GM18505 (cell line): Measurements from ENCODE around the gene PYGO2.
A peak's percentile ranks its signal among the peaks of the same experiment; 100 is the strongest.

Experiments used
- ATAC-seq: cut with Tn5 transposase; IDR thresholded peaks from one replicate; pipeline ENCODE4 v1.9.1; 2021; ENCODE audit not compliant: unreplicated experiment
- POLR2A ChIP-seq: IDR thresholded peaks from 4 replicates; pipeline ENCODE4 v1.6.1; 2011; ENCODE audit warnings: borderline replicate concordance; ENCODE audit not compliant: insufficient read depth, insufficient read length; ENCODE audit errors: extremely low read depth

PYGO2 gene

DNA sequence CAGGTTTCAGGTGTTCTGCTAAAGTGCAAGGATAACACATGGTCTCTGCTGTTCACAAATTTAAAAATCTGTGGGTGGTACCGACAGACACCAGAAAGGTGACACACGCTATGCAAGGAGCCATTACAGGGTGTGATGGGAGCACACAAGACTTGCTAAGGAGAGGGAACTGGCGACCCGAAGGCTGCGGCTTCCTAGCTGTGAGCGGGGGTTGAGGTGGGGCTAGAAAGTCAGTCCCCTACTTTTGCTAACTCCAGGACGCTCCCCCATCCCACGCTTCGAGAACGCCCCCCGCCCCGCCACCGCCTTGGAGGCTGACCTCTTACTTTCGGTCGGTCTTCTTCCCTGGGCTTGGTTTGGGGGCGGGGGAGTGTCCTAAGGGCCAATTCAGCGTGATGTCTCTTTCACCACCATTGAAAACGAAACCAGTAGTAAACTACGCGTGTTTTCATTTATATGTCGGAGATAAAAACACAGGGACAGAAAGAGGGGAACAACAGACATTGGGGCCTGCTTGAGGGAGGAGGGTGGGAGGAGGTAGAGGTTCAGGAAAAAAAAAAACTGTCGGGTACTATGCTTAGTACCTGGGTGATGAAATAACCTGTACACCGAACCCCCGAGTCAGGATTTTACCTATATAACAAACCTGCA lies 14.0 kb upstream of the PYGO2 start:
- ATAC-seq = no peak
- no peak for TF ChIP-seq POLR2A

DNA sequence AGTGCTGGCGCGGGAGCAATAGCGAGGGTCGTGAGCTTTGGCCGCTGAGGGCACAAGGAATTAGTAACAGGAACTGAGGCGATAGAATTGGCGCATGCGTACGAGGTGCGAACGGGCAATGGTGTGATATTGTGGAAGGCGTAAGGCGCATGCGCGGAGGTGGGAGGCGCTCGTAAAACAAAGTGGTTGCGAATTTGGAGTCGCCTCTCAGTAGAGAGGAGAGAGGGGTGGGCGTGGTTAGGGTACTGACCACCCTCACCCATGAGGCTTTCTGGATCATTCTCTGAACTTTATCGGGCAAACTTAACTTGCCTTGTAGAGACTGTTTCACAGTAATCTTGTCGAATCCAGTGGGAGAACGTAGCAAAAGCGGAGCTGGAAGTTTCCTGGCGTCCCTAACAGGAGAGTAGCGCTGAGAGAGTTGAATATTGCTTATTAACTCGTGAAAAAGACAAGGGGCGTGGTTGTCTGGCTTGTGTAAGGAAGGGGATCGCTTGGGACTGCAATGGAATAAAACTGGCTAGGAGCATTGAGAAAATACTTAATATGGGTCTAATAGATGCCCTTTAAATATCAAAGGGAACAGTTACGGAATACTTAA lies 13.3 kb upstream of the PYGO2 start:
- peak; percentile 46 for TF ChIP-seq POLR2A

DNA sequence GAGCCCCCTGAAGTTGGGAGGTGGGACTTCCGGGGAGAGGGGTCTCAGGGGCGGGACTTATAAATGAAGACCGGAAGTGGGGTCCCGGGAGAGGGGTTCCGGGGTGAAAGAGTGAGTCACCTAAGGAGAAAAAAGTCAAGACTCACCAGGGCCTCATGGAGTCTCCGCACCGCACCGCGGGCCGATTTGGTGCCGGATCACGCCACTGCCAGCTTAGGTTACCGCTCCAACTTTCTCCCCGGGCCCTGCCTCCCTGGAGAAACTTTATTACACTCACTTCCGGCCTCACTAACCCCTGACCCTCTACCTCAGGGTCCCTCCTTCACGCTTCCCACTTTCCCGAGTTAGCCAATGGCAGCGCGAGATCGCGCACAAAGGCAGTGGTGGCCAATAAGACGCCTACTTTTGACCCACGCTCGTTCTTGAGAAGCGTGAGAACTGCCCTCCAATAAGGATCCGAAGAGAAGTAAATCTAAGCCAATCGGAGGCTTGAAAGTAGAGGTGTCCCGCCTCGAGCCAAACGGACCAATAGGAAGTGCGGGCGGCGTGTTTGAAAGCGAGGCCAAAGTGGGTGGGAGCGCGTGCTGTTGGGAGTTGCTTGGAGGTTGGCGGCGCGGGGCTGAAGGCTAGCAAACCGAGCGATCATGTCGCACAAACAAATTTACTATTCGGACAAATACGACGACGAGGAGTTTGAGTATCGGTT lies 12.7 kb upstream of the PYGO2 start, which contains the start of gene CKS1B:
CKS1B (plus strand) TSS at position 580 of the 706 bp plus-strand sequence; CDS start at position 645, 65 bp downstream.
- TF ChIP-seq POLR2A = peak; percentile 68
- peak; percentile 70 for ATAC-seq

More for the DNA sequence above, 13.3 kb upstream of the PYGO2 start:
- peak; percentile 48 for ATAC-seq

DNA sequence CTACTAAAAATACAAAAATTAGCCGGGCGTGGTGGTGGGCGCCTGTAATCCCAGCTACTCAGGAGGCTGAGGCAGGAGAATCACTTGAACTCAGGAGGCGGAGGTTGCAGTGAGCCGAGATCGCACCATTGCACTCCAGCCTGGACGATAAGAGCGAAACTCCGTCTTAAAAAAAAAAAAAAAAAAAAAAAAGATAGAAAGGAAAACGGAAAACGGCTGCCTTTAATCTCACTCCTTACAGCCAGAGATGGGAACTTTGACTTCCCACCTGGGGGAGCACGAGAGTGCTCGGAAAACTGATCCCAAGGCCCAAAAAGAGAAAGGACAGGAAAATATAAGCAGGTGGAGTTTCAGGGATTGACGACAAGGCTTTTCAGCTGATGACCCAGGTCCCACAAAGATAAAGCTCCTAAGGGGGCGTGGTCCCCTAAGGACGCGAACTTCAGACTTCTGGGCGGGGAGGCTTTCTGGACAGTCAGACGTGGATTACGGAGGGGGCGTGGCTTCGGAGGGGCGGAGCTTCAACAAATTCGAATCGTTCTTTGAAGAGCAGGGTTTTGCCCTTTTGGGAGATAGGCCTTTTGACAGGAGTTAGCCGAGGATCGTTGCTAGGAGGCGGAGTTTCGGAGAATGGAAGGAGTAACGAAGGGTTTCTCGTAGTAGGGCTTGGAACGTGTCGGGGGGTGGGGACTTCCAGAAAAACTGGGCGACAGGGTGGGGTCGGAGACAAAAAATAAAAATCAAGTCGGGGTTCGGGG lies 11.9 kb upstream of the PYGO2 start:
- ATAC-seq = no peak
- peak; percentile 43 for TF ChIP-seq POLR2A

DNA sequence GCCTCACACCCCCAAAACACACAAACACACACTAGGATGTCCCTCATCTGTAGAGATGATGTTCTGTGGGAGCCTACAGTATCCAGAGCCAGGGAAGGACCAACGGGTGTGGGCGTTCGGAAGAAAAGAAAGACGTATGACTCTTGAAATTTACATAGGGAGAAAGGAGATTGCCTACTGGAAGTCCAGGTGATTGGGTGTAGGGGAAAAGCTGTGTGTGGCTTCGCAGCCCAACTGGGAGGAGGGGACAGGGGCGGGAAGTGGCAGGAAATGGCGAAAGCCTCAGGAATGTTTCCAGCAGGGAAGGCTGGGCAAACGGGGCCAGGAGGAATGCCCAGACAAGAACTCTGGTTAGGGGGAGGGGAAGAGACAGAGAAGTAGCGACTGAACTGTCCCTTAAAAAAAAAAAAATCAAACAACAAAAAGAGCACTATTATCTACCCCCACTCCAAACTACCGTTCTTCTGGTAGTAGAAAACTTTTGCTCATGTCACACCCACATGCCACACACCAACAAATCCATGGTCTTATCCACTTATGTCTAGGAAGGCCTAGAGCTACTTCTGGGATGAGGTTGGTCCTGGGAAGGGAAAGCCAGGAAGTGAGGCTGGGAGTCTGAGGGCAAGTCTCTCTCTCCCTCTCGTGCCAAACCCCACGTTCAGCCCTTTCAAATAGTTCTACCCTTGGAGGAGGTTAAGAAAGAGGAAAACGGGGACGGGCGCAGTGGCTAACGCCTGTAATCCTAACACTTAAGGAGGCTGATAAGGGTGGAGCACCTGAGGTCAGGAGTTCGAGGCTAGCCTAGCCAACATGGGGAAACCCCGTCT lies 11.1 kb upstream of the PYGO2 start:
- TF ChIP-seq POLR2A = no peak
- ATAC-seq = no peak

DNA sequence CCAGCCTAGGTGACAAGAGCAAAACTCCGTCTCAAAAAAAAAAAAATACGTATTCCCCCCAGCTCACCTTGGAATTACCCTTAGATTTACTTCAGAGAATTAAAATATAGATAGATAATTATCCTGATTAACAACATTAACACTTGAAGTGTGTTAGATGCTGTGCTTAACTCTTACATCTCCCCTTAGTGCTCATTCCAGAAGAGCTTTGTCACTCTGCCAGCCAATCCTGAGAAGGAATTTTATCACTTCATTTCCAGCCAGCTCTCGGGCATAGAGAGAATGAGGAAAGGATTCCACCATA lies 10.6 kb upstream of the PYGO2 start:
- TF ChIP-seq POLR2A = no peak
- ATAC-seq = no peak

DNA sequence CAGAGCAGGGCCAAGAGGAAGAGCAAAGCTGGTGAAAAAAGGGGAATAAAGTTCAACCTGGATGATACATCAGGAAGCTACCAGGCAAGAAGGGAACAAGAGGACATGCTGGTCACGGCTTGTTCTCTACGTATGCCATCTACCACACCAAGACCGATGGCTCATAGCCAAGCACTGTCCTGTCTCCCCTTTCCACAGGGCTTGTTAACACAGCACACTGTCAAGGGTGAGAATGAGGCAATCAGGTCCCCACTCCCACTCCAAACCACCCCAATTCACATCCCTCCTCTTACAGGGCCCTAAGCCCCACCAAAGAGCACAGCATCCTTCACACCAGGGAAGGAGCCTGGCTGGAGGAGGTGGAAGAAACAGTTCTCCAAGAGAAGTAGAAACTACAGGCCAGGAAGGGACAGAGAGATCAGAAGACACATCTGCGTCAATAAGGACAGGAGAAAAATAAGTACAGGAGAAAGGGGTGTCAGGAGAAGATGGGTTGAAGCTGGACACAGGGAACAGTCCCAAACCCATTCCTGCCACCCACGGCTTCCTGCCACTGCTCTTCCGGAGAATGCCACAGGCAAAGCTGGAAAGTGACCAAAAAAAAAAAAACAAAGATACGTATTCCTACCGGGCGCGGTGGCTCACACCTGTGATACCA lies 9.9 kb upstream of the PYGO2 start:
- TF ChIP-seq POLR2A = no peak
- no peak for ATAC-seq

DNA sequence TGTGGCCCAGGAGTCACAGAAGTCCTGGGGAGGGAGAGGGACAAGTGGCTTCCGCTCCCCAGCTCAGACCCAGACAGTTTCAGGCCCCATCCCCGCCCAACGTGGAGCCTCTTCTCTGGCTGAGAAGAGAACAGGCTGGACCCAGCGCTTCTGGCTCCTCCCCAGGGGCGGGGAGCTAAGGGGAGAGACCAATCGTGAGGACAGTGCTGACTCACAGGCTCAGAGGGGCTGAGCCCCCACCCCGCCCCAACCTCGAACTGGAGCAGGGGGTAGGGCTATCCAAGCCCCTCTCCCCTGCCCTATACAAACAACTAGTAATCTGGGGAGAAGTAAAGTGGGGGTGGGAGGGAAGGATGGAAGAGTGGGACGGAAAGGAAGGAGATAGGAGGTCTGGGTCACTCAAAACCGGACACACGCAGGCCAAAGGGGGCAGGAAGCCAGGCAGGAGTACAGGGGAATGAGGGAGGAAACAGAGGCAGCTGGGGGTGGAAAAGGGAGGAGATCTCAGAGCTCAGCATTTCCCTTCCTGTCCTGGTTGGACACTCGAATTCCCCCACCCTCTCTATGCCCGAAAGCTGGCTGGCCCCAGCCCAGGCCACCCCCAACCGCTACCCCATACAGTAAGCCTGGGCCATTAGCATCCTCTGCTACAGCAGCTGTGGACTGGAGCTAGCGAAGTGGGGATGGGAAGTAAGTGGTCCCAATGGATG lies 9.2 kb upstream of the PYGO2 start, which contains the start of gene SHC1:
SHC1 (minus strand) TSS at position 117 of the 710 bp plus-strand sequence. CDS start 221 bp downstream, outside the sequence.
- no peak for ATAC-seq
- peak; percentile 64 for TF ChIP-seq POLR2A

DNA sequence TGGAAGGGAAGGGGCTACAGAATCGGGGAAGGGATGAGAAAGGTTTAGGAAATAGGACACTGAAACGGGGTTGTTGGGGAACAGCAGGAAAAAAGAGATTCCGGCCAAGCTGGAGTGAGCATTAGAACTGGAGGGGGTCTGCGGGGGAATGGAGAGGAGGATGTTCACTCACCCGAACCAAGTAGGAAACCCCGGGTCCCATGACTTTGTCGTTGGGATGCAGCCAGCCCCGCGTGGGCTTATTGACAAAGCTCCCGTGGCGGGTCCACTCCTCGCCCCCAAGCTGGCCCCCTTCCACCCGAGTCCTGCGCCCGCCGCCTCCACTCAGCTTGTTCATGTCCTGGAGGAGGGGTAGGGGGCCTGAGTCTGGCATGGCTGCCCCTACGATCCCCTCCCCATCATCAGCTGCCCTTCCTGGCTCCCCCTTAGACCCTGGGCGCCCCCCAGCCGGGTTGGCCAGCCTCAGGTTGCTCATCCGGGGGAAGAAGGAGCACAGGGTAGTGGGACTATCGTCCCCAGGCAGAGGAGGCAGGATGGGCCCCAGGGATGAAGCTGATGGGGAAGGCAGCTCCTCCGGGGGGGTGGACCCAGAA lies 8.4 kb upstream of the PYGO2 start:
- no peak for ATAC-seq
- TF ChIP-seq POLR2A = no peak

DNA sequence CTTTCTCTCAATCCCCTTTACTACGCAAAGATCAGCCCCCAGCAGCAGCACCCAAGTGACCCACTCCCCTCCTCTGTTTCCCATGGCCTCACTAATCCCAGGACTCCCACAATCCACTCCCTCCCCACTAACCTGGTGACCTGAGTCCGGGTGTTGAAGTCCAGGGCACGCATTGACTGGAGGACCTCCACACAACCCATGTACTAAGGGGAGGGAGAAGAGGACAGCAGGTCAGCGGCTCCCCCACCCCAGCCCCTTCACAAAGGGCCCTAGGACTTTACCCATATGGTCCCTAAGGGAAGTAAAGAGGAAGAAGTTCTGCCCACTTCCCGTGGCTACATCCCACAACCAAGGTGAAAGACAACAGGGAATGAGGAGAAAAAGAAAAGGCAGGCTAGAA lies 7.7 kb upstream of the PYGO2 start:
- no peak for TF ChIP-seq POLR2A
- no peak for ATAC-seq

DNA sequence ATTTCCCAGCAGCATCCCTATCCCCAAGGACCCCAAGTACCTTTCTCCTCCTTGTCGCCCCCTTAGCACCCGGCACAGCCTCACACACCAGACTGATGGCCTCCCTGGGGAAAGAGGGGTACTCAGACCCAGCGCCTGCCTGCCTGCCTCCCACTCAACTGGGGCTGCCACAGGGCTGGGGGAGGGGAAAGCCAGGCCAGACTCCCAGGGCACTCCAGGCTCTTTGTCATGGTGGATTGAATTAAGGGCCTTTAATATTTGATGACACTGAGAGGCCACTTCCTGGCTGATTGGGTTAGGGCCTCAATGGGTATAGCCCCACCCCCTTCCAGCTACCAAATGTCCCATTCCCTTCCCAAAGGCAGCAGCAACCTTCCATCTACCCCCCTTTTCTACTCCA lies 7.1 kb upstream of the PYGO2 start:
- no peak for ATAC-seq
- no peak for TF ChIP-seq POLR2A
